RWPE2 (cell line): ENCODE data around the gene PARVA.

ENCODE experiments used
- ATAC-seq: fragments of 200-7000 bp; cut with Tn5 transposase; 3 replicates; pipeline ENCODE4 v1.9.1; 2021; ENCODE audit warnings: low read depth
- DNase-seq: peaks from one replicate; pipeline ENCODE4 v3.0.0-alpha.2; 2020; ENCODE audit warnings: low spot score
- H3K27ac ChIP-seq: fragments of 450-650 bp; 2 replicates; pipeline ENCODE4 v1.5.1; 2017; ENCODE audit warnings: mild to moderate bottlenecking; ENCODE audit not compliant: poor library complexity, severe bottlenecking
- H3K27me3 ChIP-seq: fragments of 250-450 bp; sonication (Bioruptor Pico); 2 replicates; pipeline ENCODE4 v1.5.1; 2021; ENCODE audit warnings: mild to moderate bottlenecking, moderate library complexity; ENCODE audit not compliant: insufficient read depth, poor library complexity, severe bottlenecking
- H3K36me3 ChIP-seq: fragments of 250-450 bp; sonication (Bioruptor Pico); 2 replicates; pipeline ENCODE4 v1.5.1; 2020; ENCODE audit warnings: low read depth, mild to moderate bottlenecking, moderate library complexity
- H3K4me1 ChIP-seq: fragments of 250-450 bp; sonication (Bioruptor Pico); 2 replicates; pipeline ENCODE4 v1.5.1; 2021; ENCODE audit warnings: mild to moderate bottlenecking, moderate library complexity; ENCODE audit not compliant: insufficient read depth, poor library complexity, severe bottlenecking
- H3K4me3 ChIP-seq: fragments of 250-450 bp; sonication (Bioruptor Pico); 2 replicates; pipeline ENCODE4 v1.5.1; 2021; ENCODE audit warnings: mild to moderate bottlenecking, moderate library complexity; ENCODE audit not compliant: severe bottlenecking
- H3K9me3 ChIP-seq: fragments of 250-450 bp; sonication (Bioruptor Pico); 2 replicates; pipeline ENCODE4 v1.5.1; 2021; ENCODE audit warnings: mild to moderate bottlenecking, moderate library complexity; ENCODE audit not compliant: severe bottlenecking
- TF ChIP-seq, protein P1 (sequence below): fragments of 450-650 bp; IDR thresholded peaks from one replicate; pipeline ENCODE4 v1.5.1; 2017; ENCODE audit warnings: mild to moderate bottlenecking, moderate library complexity; ENCODE audit not compliant: poor library complexity, severe bottlenecking

The PARVA gene

DNA sequence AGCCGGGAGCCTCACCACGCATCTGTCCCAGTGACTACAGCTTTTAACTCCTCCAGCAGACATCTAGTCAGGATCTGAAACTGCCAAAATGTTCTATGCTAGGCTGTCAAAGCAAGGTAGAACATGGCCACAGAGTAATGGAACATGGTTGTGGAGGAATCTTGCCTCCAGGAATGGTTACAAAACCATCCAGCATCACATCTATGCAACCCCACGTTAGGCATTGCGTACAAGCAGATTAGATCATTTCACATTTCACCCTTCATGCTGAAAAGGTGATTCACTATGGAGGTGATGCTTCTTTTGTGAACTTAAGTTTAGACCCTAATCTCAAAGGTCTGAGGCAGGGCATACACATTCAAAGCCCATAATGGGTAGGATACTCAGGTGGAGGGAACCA is 103.0 kb downstream of the PARVA start:
- TF ChIP-seq, protein P1, sequence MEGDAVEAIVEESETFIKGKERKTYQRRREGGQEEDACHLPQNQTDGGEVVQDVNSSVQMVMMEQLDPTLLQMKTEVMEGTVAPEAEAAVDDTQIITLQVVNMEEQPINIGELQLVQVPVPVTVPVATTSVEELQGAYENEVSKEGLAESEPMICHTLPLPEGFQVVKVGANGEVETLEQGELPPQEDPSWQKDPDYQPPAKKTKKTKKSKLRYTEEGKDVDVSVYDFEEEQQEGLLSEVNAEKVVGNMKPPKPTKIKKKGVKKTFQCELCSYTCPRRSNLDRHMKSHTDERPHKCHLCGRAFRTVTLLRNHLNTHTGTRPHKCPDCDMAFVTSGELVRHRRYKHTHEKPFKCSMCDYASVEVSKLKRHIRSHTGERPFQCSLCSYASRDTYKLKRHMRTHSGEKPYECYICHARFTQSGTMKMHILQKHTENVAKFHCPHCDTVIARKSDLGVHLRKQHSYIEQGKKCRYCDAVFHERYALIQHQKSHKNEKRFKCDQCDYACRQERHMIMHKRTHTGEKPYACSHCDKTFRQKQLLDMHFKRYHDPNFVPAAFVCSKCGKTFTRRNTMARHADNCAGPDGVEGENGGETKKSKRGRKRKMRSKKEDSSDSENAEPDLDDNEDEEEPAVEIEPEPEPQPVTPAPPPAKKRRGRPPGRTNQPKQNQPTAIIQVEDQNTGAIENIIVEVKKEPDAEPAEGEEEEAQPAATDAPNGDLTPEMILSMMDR: no peak
- no peak overlapping the region for H3K4me3 ChIP-seq
- no peaks in the 10 kb centered on the region for H3K36me3 ChIP-seq
- DNase-seq (no peak), ATAC-seq (no peak)
- no peak overlapping the region for H3K27ac ChIP-seq
- H3K9me3 ChIP-seq: no peaks in the 10 kb centered on the region
- H3K27me3 ChIP-seq: no peaks in the 10 kb centered on the region
- peaks cover 7% of the 10 kb centered on the region for H3K4me1 ChIP-seq

DNA sequence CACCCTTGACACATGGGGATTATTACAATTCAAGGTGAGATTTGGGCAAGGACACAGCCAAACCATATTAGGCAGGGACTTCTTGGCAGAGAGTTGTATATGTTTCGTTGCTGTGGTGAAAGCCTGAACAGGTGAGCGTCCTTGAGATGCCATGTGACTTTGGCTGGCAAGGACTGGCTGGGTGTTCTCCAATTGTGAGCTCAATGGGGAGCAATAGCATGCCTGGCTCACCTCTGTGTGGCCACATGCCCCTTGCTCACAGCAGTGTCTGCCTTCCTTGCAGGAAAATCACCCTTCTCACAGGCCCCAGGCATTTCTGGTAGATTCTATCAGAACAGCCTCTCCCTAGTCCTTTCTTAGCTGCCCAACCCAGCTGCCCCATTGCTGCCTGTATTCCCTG is 105.5 kb downstream of the PARVA start:
- ATAC-seq (no peak), DNase-seq (no peak)
- no peaks in the 10 kb centered on the region for H3K27me3 ChIP-seq
- H3K27ac ChIP-seq: no peak overlapping the region
- H3K4me3 ChIP-seq: no peak overlapping the region
- no peaks in the 10 kb centered on the region for H3K36me3 ChIP-seq
- TF ChIP-seq, protein P1: no peak
- H3K4me1 ChIP-seq: peaks cover 7% of the 10 kb centered on the region
- H3K9me3 ChIP-seq: no peaks in the 10 kb centered on the region

DNA sequence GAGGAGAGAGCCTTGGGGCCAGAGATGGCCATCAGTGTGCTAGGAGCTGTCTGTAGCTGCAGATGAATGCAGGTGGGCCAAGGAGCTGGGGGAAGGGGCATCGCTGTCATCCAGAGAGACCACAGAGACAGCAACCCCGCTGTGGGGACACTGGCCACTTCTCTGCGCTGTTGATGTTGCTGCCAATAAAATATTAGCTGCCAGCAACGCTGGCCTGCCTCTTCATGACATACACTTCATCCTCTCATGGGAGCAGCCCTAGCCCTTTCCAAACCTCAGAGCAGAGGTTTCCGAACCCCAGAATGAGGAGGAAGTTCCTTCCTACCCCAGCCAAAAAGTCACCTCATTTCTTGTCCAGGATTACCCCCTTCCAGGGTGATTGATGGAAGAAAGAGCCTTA is 106.2 kb downstream of the PARVA start:
- Histone ChIP-seq H3K27ac (no peak overlapping the region), H3K4me1 (peaks cover 2% of the 10 kb centered on the region), H3K27me3 (no peaks in the 10 kb centered on the region), H3K36me3 (no peaks in the 10 kb centered on the region), H3K4me3 (no peak overlapping the region), H3K9me3 (no peaks in the 10 kb centered on the region)
- no peak for DNase-seq
- TF ChIP-seq, protein P1: no peak
- no peak for ATAC-seq

DNA sequence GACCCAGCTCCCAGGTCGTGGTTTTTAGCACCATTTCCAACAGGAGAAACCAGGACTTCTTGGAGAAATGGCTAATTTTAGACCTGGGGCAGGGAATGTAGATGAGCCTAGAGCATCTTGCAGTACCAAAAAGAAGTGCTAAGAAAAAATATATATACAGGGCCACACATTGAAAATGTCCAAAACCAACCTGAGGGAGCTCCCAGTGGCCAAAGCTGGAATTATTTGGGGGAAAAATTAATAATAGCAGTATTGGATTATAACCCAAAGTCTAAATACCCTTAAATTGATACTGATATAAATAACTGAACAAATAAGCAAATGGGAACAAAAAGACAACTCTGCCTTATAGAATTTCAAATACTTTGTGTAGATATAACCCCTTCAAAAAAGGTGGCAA is 108.0 kb downstream of the PARVA start:
- ATAC-seq: no peak
- Histone ChIP-seq H3K4me1 (no peaks in the 10 kb centered on the region), H3K36me3 (no peaks in the 10 kb centered on the region), H3K9me3 (no peaks in the 10 kb centered on the region), H3K4me3 (no peak overlapping the region), H3K27me3 (no peaks in the 10 kb centered on the region), H3K27ac (no peak overlapping the region)
- TF ChIP-seq, protein P1: peak; percentile 65
- no peak for DNase-seq

DNA sequence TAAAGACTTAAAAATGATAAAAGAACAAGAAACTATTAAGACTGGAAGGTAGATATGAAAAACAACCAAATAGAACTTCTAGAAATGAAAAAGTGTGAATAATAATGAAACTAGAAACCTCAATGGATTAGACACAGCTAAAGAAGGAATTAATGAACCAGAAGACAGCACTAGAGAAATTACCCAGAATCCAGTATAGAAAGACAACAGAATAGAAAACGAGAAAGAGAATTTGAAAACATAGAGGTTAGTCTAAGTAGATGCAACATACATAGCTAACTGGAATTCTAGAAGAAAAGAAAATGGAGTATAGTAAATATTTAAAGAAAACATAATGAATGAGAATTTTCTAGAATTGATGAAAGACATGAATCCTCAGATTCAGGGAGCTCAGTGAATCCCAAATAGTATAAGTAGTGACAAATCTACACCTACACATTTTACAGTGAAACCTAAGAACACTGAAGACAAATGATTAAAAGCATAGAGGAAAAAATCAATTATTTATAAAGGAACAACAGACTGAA is 111.9 kb downstream of the PARVA start:
- DNase-seq (no peak), ATAC-seq (no peak)
- no peaks in the 10 kb centered on the region for H3K9me3 ChIP-seq
- no peaks in the 10 kb centered on the region for H3K36me3 ChIP-seq
- H3K27ac ChIP-seq: no peak overlapping the region
- no peaks in the 10 kb centered on the region for H3K4me1 ChIP-seq
- H3K4me3 ChIP-seq: no peak overlapping the region
- no peaks in the 10 kb centered on the region for H3K27me3 ChIP-seq
- TF ChIP-seq, protein P1: no peak
